CMK (cell line): ENCODE results near the gene LRMDA.
"Not testable (repeated sequence)": the region's sequence is repeated elsewhere in the genome, so short reads cannot be mapped to it uniquely, and the experiment has no call there.

Experiments used
- DNase-seq: peaks from one replicate; pipeline ENCODE4 v3.0.0-alpha.2; 2010; ENCODE audit warnings: low read depth

The LRMDA gene

GRCh38 chr10:75613685-75614504 is 182.5 kb downstream of the LRMDA start:
- no peak for DNase-seq

GRCh38 chr10:75616076-75616475 is 184.7 kb downstream of the LRMDA start:
- DNase-seq: no peak

- DNase-seq: no peak
These were observed 185.6 kb downstream of the LRMDA start for GRCh38 chr10:75616874-75617478.

GRCh38 chr10:75617485-75618155 is 186.2 kb downstream of the LRMDA start:
- no peak for DNase-seq

- DNase-seq: no peak
These were observed 188.2 kb downstream of the LRMDA start for GRCh38 chr10:75619635-75620034.

- no peak for DNase-seq
These were observed 188.9 kb downstream of the LRMDA start for GRCh38 chr10:75620356-75620755.

- DNase-seq: not testable (repeated sequence)
These were observed 189.6 kb downstream of the LRMDA start for GRCh38 chr10:75621003-75621402.

GRCh38 chr10:75622503-75622902 is 191.1 kb downstream of the LRMDA start:
- DNase-seq: no peak

GRCh38 chr10:75623310-75624093 is 192.1 kb downstream of the LRMDA start:
- DNase-seq: no peak

GRCh38 chr10:75624638-75625037 is 193.2 kb downstream of the LRMDA start:
- DNase-seq: no peak

GRCh38 chr10:75630746-75631145 is 199.3 kb downstream of the LRMDA start:
- no peak for DNase-seq

- DNase-seq: no peak
These were observed 201.5 kb downstream of the LRMDA start for GRCh38 chr10:75632805-75633462.

GRCh38 chr10:75633568-75633967 is 202.1 kb downstream of the LRMDA start:
- DNase-seq: no peak

GRCh38 chr10:75634947-75635346 is 203.5 kb downstream of the LRMDA start:
- no peak for DNase-seq

GRCh38 chr10:75638752-75639151 is 207.3 kb downstream of the LRMDA start:
- no peak for DNase-seq

GRCh38 chr10:75639736-75640135 is 208.3 kb downstream of the LRMDA start:
- no peak for DNase-seq

GRCh38 chr10:75640381-75640780 is 209.0 kb downstream of the LRMDA start:
- no peak for DNase-seq

GRCh38 chr10:75640803-75641202 is 209.4 kb downstream of the LRMDA start:
- DNase-seq: no peak

- no peak for DNase-seq
These were observed 212.0 kb downstream of the LRMDA start for GRCh38 chr10:75643405-75643804.

GRCh38 chr10:75643944-75644692 is 212.7 kb downstream of the LRMDA start:
- DNase-seq: no peak

- no peak for DNase-seq
These were observed 214.3 kb downstream of the LRMDA start for GRCh38 chr10:75645704-75646103.
